ENCODE data around the gene ZNF444.

Gene ZNF444

DNA sequence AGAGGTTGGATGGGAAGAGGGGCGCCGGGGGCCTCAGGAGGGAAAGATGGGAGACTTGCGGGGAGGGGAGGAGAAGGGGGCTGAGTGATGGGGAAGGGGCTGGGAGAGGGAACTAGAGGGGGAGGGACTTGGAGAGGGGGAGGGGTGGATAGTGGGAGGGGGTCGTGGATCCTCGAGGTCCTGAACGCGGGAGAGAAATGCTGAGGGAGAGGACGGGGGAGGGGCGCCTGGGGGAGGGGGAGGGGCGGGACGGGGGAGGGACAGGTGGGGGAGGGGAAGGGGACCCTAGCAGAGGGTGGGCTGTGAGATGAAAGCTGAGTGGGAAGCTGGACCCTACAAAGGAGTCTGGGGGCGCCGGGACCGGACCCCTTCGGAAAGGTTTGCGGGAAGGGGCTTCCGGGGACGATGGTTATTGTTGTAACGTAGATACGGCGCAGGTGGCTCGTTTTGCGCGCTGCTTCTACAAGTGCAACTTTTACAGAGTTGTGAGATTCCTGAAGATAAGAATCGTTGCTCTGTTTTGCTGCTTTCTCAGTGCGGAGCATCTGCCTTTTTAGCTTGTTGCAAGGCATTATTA, 418 bp downstream of the ZNF444 start:
- H3F3A ChIP-seq (ENCODE audit: low read depth): peaks cover 3% of the 10 kb centered on the region; the same call in 1 of the 2 replicates
- no peaks in the 10 kb centered on the region for H3K9me2 ChIP-seq (replicated peaks; ENCODE audit: low read depth, low read length)
- H3K4me1 ChIP-seq (ENCODE audit: insufficient read depth, low read length, poor library complexity, severe bottlenecking): peaks cover 39% of the 10 kb centered on the region
- H3K4me3 ChIP-seq (ENCODE audit: low read length, poor library complexity, severe bottlenecking): peak overlapping the region; percentile 85
- H2AFZ ChIP-seq (ENCODE audit: low read length): peak overlapping the region; percentile 46; the same call in 1 of the 2 replicates
- H3K9ac ChIP-seq (ENCODE audit: low read depth, low read length, poor library complexity, severe bottlenecking): peak overlapping the region; percentile 77
- peaks cover 23% of the 10 kb centered on the region for H4K20me1 ChIP-seq (ENCODE audit: insufficient read depth, low read length, poor library complexity, severe bottlenecking)
- H3K27me3 ChIP-seq (ENCODE audit: insufficient read depth, low read length, poor library complexity, severe bottlenecking): no peaks in the 10 kb centered on the region
- H3K9me3 ChIP-seq (ENCODE audit: insufficient read depth, low read depth, low read length): no peaks in the 10 kb centered on the region
- peaks cover 41% of the 10 kb centered on the region for H3K79me2 ChIP-seq (ENCODE audit: insufficient read depth, low read length)
- no peaks in the 10 kb centered on the region for H3K36me3 ChIP-seq (ENCODE audit: insufficient read depth, low read length)
- no peak for TF ChIP-seq EZH2phosphoT487 (IDR thresholded peaks at IDR 0.05; ENCODE audit: borderline replicate concordance)
- TF ChIP-seq, protein P1, sequence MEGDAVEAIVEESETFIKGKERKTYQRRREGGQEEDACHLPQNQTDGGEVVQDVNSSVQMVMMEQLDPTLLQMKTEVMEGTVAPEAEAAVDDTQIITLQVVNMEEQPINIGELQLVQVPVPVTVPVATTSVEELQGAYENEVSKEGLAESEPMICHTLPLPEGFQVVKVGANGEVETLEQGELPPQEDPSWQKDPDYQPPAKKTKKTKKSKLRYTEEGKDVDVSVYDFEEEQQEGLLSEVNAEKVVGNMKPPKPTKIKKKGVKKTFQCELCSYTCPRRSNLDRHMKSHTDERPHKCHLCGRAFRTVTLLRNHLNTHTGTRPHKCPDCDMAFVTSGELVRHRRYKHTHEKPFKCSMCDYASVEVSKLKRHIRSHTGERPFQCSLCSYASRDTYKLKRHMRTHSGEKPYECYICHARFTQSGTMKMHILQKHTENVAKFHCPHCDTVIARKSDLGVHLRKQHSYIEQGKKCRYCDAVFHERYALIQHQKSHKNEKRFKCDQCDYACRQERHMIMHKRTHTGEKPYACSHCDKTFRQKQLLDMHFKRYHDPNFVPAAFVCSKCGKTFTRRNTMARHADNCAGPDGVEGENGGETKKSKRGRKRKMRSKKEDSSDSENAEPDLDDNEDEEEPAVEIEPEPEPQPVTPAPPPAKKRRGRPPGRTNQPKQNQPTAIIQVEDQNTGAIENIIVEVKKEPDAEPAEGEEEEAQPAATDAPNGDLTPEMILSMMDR (conservative IDR thresholded peaks at IDR 0.05; ENCODE audit: low read length): no peak
- peak overlapping the region; percentile 87 for H3K4me2 ChIP-seq (ENCODE audit: low read depth, low read length, poor library complexity, severe bottlenecking)

DNA sequence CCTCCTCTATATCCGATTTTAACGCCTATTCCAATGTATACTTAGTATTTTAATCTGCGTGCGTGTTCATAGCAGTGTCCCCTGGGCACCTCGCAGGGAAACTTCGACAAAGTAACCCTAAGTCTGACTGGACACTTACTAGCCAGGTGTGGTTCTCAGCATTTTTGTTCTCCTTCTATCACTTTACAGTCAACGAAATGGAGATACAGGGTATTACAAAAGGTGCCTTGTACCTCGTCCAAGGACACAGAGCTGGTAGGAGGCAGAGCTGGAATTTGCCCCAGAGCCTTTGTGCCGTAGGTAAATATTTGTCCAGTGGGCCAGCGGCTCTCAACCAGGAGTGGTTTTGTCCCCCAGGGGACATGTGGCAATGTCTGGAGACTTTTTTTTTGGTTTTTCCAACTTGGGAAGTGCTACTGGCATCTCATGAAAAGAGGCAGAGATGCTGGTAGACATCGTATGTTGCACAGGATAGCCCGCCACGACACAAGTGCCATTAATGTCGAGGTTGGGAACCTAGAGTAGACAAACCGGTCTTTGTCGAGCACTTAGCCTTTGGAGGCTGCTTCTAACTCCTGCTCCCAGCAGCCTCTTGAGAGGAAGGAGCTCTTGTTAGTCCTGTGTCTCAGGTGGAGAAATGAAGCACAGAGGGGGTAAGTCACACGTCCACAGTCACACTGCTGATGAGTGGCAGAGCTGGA, 1.1 kb downstream of the ZNF444 start:
- TF ChIP-seq, protein P1 (conservative IDR thresholded peaks at IDR 0.05; ENCODE audit: low read length): no peak
- TF ChIP-seq EZH2phosphoT487 (IDR thresholded peaks at IDR 0.05; ENCODE audit: borderline replicate concordance): no peak
- Histone ChIP-seq H3K9me2 (replicated peaks; ENCODE audit: low read depth, low read length) (no peaks in the 10 kb centered on the region), H3K79me2 (ENCODE audit: insufficient read depth, low read length) (peaks cover 41% of the 10 kb centered on the region), H3F3A (ENCODE audit: low read depth) (peaks cover 3% of the 10 kb centered on the region; the same call in 1 of the 2 replicates), H3K4me3 (ENCODE audit: low read length, poor library complexity, severe bottlenecking) (peak overlapping the region; percentile 85), H3K36me3 (ENCODE audit: insufficient read depth, low read length) (0 out of 2 replicates have a peak, but pooled peaks cover 3% of the 10 kb centered on the region), H3K9me3 (ENCODE audit: insufficient read depth, low read depth, low read length) (no peaks in the 10 kb centered on the region), H3K9ac (ENCODE audit: low read depth, low read length, poor library complexity, severe bottlenecking) (peak overlapping the region; percentile 77), H4K20me1 (ENCODE audit: insufficient read depth, low read length, poor library complexity, severe bottlenecking) (peaks cover 23% of the 10 kb centered on the region), H3K4me2 (ENCODE audit: low read depth, low read length, poor library complexity, severe bottlenecking) (peak overlapping the region; percentile 87), H3K27me3 (ENCODE audit: insufficient read depth, low read length, poor library complexity, severe bottlenecking) (no peaks in the 10 kb centered on the region), H3K4me1 (ENCODE audit: insufficient read depth, low read length, poor library complexity, severe bottlenecking) (peaks cover 39% of the 10 kb centered on the region), H2AFZ (ENCODE audit: low read length) (peak overlapping the region; percentile 46; the same call in 1 of the 2 replicates)

DNA sequence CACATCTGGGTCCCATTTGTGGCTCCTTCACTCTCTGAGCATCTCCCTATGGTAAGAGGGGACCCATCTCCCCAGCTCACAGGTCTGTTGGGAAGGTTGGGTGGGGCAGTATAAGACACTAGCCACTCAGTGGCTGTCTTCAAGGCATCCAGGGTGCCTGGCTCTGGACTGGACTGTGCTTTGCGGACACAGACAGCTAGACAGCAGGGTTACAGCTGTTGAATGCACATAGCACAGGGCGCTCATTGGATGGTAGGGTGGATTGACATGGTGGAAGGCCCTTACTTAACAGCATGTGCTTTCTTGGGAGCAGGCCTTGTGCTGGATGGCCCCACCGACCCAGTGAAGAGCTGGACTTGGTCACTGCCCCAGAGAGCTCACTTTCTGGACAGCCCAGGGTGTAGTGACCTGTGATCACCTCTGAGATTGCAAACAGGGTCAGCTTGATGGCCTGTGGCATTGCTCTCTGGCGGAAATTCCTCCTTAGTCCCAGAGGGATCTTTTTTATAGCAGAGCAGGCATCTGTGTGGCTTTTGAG, 1.9 kb downstream of the ZNF444 start:
- Histone ChIP-seq H3K36me3 (ENCODE audit: insufficient read depth, low read length) (peaks cover 7% of the 10 kb centered on the region; the same call in 1 of the 2 replicates), H3K4me1 (ENCODE audit: insufficient read depth, low read length, poor library complexity, severe bottlenecking) (peaks cover 39% of the 10 kb centered on the region), H3K4me2 (ENCODE audit: low read depth, low read length, poor library complexity, severe bottlenecking) (peak overlapping the region; percentile 87), H3K4me3 (ENCODE audit: low read length, poor library complexity, severe bottlenecking) (peak overlapping the region; percentile 85), H3F3A (ENCODE audit: low read depth) (peaks cover 3% of the 10 kb centered on the region; the same call in 1 of the 2 replicates), H3K9ac (ENCODE audit: low read depth, low read length, poor library complexity, severe bottlenecking) (peak overlapping the region; percentile 77), H3K27me3 (ENCODE audit: insufficient read depth, low read length, poor library complexity, severe bottlenecking) (no peaks in the 10 kb centered on the region), H4K20me1 (ENCODE audit: insufficient read depth, low read length, poor library complexity, severe bottlenecking) (peaks cover 23% of the 10 kb centered on the region), H3K9me3 (ENCODE audit: insufficient read depth, low read depth, low read length) (no peaks in the 10 kb centered on the region), H3K9me2 (replicated peaks; ENCODE audit: low read depth, low read length) (no peaks in the 10 kb centered on the region), H2AFZ (ENCODE audit: low read length) (no peak overlapping the region), H3K79me2 (ENCODE audit: insufficient read depth, low read length) (peaks cover 41% of the 10 kb centered on the region)
- TF ChIP-seq, protein P1 (conservative IDR thresholded peaks at IDR 0.05; ENCODE audit: low read length): no peak
- TF ChIP-seq EZH2phosphoT487 (IDR thresholded peaks at IDR 0.05; ENCODE audit: borderline replicate concordance): no peak
